NCI-H524 (cell line): Measurements from ENCODE around the gene CABP4.

Experiments
- DNase-seq, 2 experiments: peaks; one replicate each; lab custom pipeline; 2025; lab: John Stamatoyannopoulos, UW

Gene CABP4

GRCh38 chr11:67455054-67455453 lies at the start of gene CABP4:
Gene CABP4 (plus strand): TSS chr11:67455354. CDS start chr11:67455424, 70 bp downstream.
- no peak for DNase-seq

DNA sequence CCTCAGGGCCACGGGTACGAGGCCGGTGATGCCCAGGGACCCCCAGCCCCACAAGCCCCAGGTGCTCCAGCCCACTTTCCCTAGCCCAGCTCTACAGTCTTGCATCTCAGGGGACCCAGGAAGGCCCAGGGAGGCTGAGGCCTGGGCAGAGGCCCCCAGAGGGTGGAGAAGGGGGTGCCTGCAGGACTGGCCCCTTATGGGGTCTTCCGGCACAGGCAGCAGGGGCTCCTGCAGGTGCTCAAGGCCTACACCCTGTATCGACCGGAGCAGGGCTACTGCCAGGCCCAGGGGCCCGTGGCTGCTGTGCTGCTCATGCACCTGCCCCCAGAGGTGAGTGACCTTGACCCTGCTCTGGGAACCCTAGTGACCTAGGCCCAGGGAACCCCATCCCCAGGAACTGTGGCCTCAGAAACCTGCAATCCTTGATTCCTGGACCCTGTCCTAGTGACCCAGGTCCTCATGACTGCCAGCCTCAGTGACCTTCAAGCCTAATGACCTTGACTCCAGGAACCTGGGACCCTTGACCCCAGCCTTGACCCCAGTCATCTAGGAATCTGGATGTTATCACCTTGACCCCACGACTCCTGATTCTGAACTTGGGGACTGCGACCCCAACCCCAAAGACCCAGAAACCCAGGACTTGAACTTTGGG lies 49.3 kb upstream of the CABP4 start:
- no peak for DNase-seq

GRCh38 chr11:67406420-67406968 lies 48.7 kb upstream of the CABP4 start:
- no peak for DNase-seq

GRCh38 chr11:67406969-67407687 lies 48.0 kb upstream of the CABP4 start:
- DNase-seq = peak in 1 of 2 experiments; percentile 27

- DNase-seq = no peak
Observed at GRCh38 chr11:67407688-67408163, 47.4 kb upstream of the CABP4 start.

DNA sequence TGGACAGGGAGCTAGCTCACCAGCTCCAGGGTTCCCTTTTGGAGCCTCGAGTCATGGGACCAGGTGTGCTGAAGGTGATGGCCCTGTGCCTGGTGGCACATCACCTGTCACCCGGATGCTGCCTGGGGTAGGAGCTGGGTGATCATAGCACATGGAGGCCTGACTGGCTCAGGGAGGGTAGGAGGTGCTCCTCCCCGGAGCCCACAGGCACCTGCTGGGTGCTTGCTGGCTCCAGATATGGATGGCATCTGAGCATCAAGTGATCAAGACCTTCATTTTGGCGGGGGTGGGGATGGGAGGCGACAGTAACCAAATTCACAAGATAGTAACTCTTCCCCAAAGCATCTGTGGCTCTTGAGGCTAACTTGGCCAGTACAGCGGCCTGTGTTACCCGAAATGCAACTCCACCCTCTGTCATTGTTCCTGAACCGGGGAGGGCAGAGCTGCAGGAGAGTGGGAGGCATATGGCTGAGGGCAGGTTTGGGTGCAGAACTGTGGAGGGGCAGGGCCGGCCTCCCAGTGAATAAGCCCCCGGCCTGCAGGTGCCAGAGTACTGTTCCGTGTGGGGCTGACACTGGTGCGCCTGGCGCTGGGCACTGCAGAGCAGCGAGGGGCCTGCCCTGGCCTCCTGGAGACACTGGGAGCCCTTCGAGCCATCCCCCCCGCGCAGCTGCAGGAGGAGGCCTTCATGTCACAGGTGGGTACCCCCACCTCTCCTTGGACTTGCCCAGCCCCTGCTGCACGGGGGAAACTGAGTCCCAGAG lies 46.5 kb upstream of the CABP4 start:
- no peak for DNase-seq

GRCh38 chr11:67409261-67409666 lies 45.9 kb upstream of the CABP4 start:
- DNase-seq = no peak

- DNase-seq = no peak
Observed at GRCh38 chr11:67409781-67410368, 45.3 kb upstream of the CABP4 start.

DNA sequence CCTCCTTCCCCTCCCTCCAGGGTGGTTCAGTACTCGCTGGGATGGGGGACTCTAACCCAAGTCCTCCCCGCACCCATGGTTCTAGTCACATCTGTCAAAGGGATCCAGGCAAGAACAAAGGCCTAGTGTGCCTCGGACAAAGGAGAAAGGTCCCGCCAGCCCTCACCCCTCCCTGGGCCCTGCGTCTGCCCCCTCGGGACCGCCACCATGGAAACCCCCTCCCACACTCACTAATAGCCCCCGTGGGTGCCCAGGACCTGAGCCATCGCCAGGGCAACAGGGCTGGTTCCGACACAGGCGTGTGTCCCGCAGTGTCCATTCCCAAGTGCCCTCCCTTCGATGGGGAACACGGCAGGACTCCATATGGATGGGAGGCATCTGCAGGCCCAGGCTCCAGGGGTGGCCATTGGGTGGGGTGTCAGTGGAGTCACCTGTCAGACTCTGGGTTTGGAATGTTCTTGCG lies 44.8 kb upstream of the CABP4 start:
- DNase-seq = no peak

DNA sequence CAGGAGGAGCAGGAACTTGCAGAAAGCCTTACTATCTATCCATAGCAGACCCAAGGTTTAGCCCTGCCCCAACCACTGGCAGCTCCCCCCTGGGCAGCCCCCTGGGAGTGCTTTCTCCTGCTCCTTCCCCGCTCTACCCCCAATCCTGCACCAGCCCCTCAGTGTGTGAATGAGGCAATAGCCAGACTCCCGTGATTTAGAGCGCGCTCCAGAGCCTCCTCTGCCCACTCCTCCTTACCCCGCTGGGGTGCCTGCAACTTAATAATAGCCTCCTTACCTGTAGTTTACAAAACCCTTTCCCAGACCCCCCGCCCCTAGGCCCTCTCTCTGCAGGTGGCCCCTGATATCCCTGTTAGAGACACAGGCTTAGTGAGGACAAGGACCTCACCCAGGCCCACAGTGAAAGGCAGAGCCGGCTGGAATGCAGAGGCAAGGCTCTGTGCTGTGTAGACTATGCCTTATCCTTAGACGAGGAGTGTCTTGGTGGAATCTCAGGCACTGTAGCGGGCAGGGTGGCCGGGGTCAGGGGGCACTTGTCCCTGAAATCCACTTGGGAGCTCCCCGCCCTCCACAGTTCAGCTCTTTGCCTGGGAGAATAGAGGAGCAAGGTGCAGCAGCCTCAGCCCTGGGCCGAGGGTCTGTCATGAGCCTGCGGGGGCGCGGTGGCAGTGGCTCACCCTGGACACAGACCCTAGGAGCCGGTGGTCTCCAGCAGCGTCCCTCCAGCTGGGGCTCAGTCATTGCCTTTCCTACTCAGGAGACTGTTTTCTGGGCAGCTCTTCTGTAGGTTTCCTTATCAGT lies 44.0 kb upstream of the CABP4 start:
- DNase-seq = no peak

- no peak for DNase-seq
Observed at GRCh38 chr11:67411785-67412152, 43.4 kb upstream of the CABP4 start.

- DNase-seq = no peak
Observed at GRCh38 chr11:67412495-67413179, 42.5 kb upstream of the CABP4 start.

GRCh38 chr11:67413266-67413849 lies 41.8 kb upstream of the CABP4 start:
- DNase-seq = no peak

DNA sequence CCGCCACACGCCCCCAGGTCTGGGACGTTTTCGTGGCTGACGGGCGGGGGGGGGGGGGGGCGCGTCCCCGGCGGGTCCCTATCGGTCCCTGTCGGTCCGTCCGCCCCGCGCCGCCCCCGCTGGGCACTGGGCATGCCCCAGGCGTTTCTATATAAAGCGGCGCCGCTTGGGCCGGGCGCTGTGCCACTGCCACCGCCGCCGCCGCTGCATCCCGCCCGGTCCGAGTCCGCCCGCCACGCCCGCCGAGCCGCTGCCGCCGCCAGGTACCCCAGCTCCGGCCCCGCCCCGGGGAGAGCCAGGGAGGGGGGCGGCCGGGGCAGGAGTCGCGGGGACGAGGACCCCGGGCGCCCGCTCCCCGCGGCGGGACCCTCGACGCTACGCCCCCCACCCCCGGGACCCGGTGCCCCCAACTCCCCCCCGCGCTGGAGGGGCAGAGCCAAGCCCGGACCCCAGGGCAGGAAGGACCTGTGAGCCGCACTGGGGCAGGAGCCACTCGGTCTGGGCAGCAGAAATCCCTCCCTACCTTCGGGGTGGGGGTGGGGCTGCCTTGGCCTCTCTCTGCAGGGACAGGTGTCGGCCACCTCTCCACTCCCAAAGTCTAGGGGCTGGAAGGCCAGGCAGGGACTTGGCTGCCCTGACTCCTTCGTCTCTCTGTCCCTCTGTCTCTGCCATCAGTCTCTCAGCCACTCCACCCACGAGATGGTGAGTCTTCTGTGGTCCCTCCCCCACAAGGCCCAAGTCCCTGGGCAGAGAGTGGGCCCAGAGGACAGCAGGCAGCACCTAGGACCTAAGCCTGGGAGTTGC lies 39.5 kb upstream of the CABP4 start, which contains the start of gene CARNS1:
TSS of gene CARNS1 (plus strand) at position 178 of the 804 bp plus-strand sequence. CDS start at position 700, 522 bp downstream.
- no peak for DNase-seq

DNA sequence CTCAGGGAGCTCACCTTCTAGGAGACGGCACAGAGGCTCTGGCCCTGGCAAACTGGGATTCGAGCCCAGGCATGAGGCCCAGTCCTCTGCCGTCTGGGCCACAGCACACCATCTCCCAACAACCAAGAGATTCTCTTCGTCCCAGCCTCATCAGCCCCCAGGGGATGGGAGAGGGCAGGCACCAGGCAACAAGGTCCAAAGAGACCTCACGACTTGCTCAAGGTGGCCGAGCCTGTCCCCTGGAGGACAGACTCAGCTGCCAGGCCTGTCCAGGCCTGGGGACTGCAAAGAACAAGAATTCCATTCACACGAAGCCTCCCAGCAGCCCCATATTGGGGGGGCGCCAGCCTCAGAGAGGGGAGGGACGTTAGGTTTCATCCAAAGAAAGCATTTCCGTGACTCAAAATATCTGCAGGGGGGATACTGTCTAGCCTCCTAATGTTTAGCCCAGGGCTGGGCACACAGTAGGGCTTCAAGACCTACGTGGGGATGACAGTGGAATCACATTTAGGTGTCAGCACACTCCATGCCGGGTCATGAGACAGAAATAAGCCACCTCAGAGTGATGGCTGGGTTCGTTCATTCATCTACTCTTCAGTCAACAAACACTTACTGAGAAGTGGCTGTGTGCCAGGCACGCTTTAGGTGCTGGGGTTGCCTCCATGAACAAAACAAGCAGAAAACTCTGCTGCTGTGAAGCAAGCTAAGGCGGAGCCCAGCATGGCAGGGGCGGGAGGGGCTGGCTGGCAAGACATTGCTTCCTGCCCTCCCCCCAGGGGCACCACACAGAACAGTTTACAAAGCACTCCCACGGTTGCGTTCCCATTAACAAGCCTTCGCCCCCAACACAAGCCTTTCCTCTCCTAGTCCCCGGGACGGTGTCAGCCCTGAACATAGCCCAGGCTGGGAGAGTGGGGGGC lies 38.5 kb upstream of the CABP4 start:
- DNase-seq = no peak

GRCh38 chr11:67417425-67417824 lies 37.7 kb upstream of the CABP4 start:
- no peak for DNase-seq

DNA sequence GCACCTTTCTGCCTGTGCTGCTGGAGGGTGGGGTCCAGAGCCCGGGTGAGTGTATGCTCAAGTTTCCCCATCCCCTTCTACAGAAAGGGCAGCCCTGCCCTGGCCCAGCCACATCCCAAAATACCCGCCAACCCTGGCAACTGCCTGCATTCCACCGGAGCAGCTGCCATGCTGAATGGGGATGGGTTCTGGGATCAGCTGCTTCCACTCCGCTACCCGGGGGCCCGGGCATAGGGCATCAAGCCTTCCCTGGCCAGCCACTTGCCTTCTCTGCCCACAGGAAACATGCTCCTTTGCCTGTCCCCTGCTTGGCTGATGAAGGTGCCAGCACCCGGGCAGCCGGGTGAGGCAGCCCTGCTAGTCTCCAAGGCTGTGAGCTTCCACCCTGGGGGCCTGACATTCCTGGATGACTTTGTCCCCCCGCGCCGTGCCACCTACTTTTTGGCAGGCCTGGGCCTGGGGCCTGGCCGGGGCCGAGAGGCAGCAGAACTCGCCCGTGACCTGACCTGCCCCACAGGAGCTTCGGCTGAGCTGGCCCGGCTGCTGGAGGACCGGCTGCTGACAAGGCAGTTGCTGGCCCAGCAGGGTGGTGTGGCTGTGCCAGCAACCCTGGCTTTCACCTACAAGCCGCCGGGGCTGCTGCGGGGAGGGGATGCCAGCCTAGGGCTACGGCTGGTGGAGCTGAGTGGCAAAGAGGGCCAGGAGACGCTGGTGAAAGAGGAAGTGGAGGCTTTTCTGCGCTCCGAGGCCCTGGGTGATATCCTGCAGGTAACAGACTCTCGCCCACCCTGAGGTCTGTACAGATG lies 36.5 kb upstream of the CABP4 start:
- no peak for DNase-seq
